PC-9 (cell line): ENCODE results near the gene RTP4.

Experiments used
- CTCF ChIP-seq: fragments of 200-600 bp; sonication (generic); conservative IDR thresholded peaks from 2 replicates; pipeline ENCODE4 v1.6.1; 2017; ENCODE audit warnings: mixed run types, antibody characterized with exemption, mild to moderate bottlenecking, moderate library complexity
- EZH2 ChIP-seq: fragments of 200-600 bp; sonication (generic); IDR thresholded peaks from 2 replicates; pipeline ENCODE4 v1.8.0; 2017; ENCODE audit warnings: antibody characterized with exemption, low read depth

GRCh38 chr3:187358068-187358467, 10.1 kb upstream of the RTP4 start:
- TF ChIP-seq EZH2 (no peak), CTCF (no peak)
